Hepatocyte (in vitro differentiated cells): ENCODE measurements around the gene STK32C.

Source experiments
- CTCF ChIP-seq: fragments of 200-600 bp; sonication (generic); IDR thresholded peaks from 2 replicates; pipeline ENCODE4 v1.5.1; 2016; ENCODE audit warnings: antibody characterized with exemption, mild to moderate bottlenecking; ENCODE audit not compliant: poor library complexity
- EZH2phosphoT487 ChIP-seq: fragments of 200-600 bp; sonication (generic); IDR thresholded peaks from one replicate; pipeline ENCODE4 v1.6.1; 2018; ENCODE audit warnings: antibody characterized with exemption, mild to moderate bottlenecking, low read depth, moderate library complexity; ENCODE audit not compliant: unreplicated experiment, severe bottlenecking

GRCh38 chr10:132189810-132190422 is 117.8 kb downstream of the STK32C start:
- TF ChIP-seq CTCF (no peak), EZH2phosphoT487 (no peak)
